ENCODE measurements around the gene ZNF146. TPM values are rescaled to one million over a fixed set of nuclear protein-coding genes. Genes with fewer than 3 reads are reported as not detected.
"Not testable (repeated sequence)": the region's sequence is repeated elsewhere in the genome, so short reads cannot be mapped to it uniquely, and the experiment has no call there.

Gene ZNF146
- total RNA-seq (10 to 100 TPM; 86.3 to 93.2 TPM), polyA plus RNA-seq (ENCODE audit: insufficient read length in 2 of 2) (10 to 100 TPM; 64.1 to 81.3 TPM)
- long read RNA-seq, donor 1, transcript ZNF146-201 (4 exons, 3,326 nt) = major isoform, 8 of 45 reads
- long read RNA-seq, donor 1, partial matches to known transcripts = 13 of 45 reads
- long read RNA-seq, donor 1, other reads (novel, unspliced or antisense) = 21 of 45 reads
- long read RNA-seq, donor 2, transcript ZNF146-201 (4 exons, 3,326 nt) = major isoform, 9 of 11 reads
- long read RNA-seq, donor 2, partial matches to known transcripts = 0 of 11 reads
- long read RNA-seq, donor 2, other reads (novel, unspliced or antisense) = 0 of 11 reads
- long read RNA-seq, donor 3, partial matches to known transcripts = 0 of 7 reads
- long read RNA-seq, donor 3, other reads (novel, unspliced or antisense) = 0 of 7 reads
- long read RNA-seq, donor 4, transcript ZNF146-201 (4 exons, 3,326 nt) = major isoform, 10 of 16 reads
- long read RNA-seq, donor 4, transcript ZNF146-202 (3 exons, 3,780 nt) = minor isoform, 5 of 16 reads
- long read RNA-seq, donor 4, partial matches to known transcripts = 0 of 16 reads
- long read RNA-seq, donor 4, other reads (novel, unspliced or antisense) = 0 of 16 reads

GRCh38 chr19:36214386-36215275 lies at the start of gene ZNF146, which contains the start of gene ZNF565:
ZNF146 (plus strand) TSS chr19:36215106; CDS start chr19:36236441, 21,335 bp downstream.
ZNF565 (minus strand) TSS chr19:36214665; CDS start chr19:36201985, 12,680 bp downstream.
- Histone ChIP-seq H3K27me3 (ENCODE audit: control insufficient read depth, insufficient read depth, low read length) (no peaks in the 10 kb centered on the region), H3K9me3 (ENCODE audit: control insufficient read depth, insufficient read depth, low read length) (no peaks in the 10 kb centered on the region), H3K4me1 (ENCODE audit: control insufficient read depth, insufficient read depth, low read length) (peaks cover 14% of the 10 kb centered on the region), H3K27ac (ENCODE audit: low read depth, low read length) (peak within 1 kb of the TSS; percentile 93), H3K36me3 (ENCODE audit: control insufficient read depth, insufficient read depth, low read length) (peaks cover 5% of the 10 kb centered on the region), H3K4me3 (ENCODE audit: low read depth, low read length) (peak within 1 kb of the TSS; percentile 93)
- under 1% methylated on average over 71 of the region's 73 CpGs for WGBS (ENCODE audit: insufficient coverage)
- peak; percentile 93 to 100 (median 98) for DNase-seq (ENCODE audit: low read depth in 4 of 6, low spot score in 6 of 6)

GRCh38 chr19:36169084-36169760 lies 45.7 kb upstream of the ZNF146 start:
- Histone ChIP-seq H3K9me3 (ENCODE audit: control insufficient read depth, insufficient read depth, low read length) (no peaks in the 10 kb centered on the region), H3K4me1 (ENCODE audit: control insufficient read depth, insufficient read depth, low read length) (peaks cover 4% of the 10 kb centered on the region), H3K27ac (ENCODE audit: low read depth, low read length) (no peak overlapping the region), H3K4me3 (ENCODE audit: low read depth, low read length) (no peak overlapping the region), H3K27me3 (ENCODE audit: control insufficient read depth, insufficient read depth, low read length) (no peaks in the 10 kb centered on the region), H3K36me3 (ENCODE audit: control insufficient read depth, insufficient read depth, low read length) (no peaks in the 10 kb centered on the region)
- 57% methylated on average over 6 of the region's 9 CpGs for WGBS (ENCODE audit: insufficient coverage)
- DNase-seq (ENCODE audit: low read depth in 4 of 6, low spot score in 6 of 6) = peak in 2 of 6 donors; percentile 18

GRCh38 chr19:36172852-36173251 lies 42.1 kb upstream of the ZNF146 start:
- Histone ChIP-seq H3K27me3 (ENCODE audit: control insufficient read depth, insufficient read depth, low read length) (no peaks in the 10 kb centered on the region), H3K36me3 (ENCODE audit: control insufficient read depth, insufficient read depth, low read length) (no peaks in the 10 kb centered on the region), H3K4me3 (ENCODE audit: low read depth, low read length) (no peak overlapping the region), H3K9me3 (ENCODE audit: control insufficient read depth, insufficient read depth, low read length) (no peaks in the 10 kb centered on the region), H3K27ac (ENCODE audit: low read depth, low read length) (no peak overlapping the region), H3K4me1 (ENCODE audit: control insufficient read depth, insufficient read depth, low read length) (peaks cover 4% of the 10 kb centered on the region)
- 87% methylated on average over 3 of the region's 5 CpGs for WGBS (ENCODE audit: insufficient coverage)
- no peak for DNase-seq (ENCODE audit: low read depth in 4 of 6, low spot score in 6 of 6)

- not testable (repeated sequence) for H3K4me3 ChIP-seq (ENCODE audit: low read depth, low read length); H3K27me3 ChIP-seq (ENCODE audit: control insufficient read depth, insufficient read depth, low read length); H3K9me3 ChIP-seq (ENCODE audit: control insufficient read depth, insufficient read depth, low read length); H3K4me1 ChIP-seq (ENCODE audit: control insufficient read depth, insufficient read depth, low read length); DNase-seq (ENCODE audit: low read depth in 4 of 6, low spot score in 6 of 6); H3K27ac ChIP-seq (ENCODE audit: low read depth, low read length); H3K36me3 ChIP-seq (ENCODE audit: control insufficient read depth, insufficient read depth, low read length)
- WGBS (ENCODE audit: insufficient coverage) = 80% methylated on average over 1 of the region's 8 CpGs
Observed at GRCh38 chr19:36173846-36174245, 41.1 kb upstream of the ZNF146 start.

DNA sequence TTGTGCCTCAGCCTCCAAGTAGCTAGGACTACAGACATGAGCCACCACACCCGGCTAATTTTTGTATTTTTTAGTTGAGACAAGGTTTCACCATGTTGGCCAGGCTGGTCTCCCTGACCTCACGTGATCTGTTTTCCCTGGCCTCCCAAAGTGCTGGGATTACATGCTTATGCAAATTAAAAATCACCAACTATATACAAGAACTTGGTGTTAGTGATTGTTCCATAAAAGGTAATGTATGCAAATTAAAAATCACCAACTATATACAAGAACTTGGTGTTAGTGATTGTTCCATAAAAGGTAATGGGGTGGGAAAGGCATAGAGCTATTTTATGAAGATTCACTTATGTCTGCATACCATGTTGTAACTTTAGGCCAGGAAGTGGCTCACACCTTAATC lies 35.8 kb upstream of the ZNF146 start:
- H3K9me3 ChIP-seq (ENCODE audit: control insufficient read depth, insufficient read depth, low read length); H3K4me3 ChIP-seq (ENCODE audit: low read depth, low read length); H3K27me3 ChIP-seq (ENCODE audit: control insufficient read depth, insufficient read depth, low read length); H3K4me1 ChIP-seq (ENCODE audit: control insufficient read depth, insufficient read depth, low read length); DNase-seq (ENCODE audit: low read depth in 4 of 6, low spot score in 6 of 6); H3K27ac ChIP-seq (ENCODE audit: low read depth, low read length): not testable (repeated sequence)
- WGBS (ENCODE audit: insufficient coverage) = no CpG with 5 or more reads among the region's 2 CpGs
- peaks cover 19% of the 10 kb centered on the region for H3K36me3 ChIP-seq (ENCODE audit: control insufficient read depth, insufficient read depth, low read length)

DNA sequence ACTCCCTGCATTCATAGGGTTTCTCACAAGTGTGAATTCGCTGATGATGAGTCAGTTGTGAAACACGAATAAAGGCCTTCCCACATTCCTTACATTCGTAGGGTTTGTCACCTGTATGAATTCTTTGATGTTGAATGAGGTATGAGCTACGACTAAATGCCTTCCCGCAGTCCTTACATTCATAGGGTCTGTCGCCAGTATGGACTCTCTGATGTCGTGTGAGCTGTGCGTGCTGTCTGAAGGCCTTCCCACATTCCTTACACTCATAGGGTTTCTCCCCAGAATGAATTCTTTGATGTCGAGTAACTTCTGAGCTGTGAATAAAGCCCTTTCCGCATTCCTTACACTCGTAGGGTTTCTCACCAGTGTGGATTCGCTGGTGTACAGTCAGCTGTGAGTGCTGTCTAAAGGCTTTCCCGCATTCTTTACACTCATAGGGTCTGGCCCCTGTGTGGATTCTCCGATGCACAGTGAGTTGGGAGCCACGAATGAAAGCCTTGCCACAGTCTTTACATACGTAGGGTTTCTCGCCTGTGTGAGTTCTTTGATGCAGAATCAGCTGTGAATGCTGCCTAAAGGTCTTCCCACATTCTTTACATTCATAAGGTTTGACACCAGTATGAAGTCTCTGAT lies 32.2 kb upstream of the ZNF146 start:
- Histone ChIP-seq H3K4me3 (ENCODE audit: low read depth, low read length) (no peak overlapping the region), H3K27ac (ENCODE audit: low read depth, low read length) (no peak overlapping the region), H3K36me3 (ENCODE audit: control insufficient read depth, insufficient read depth, low read length) (peaks cover 29% of the 10 kb centered on the region), H3K4me1 (ENCODE audit: control insufficient read depth, insufficient read depth, low read length) (no peaks in the 10 kb centered on the region), H3K27me3 (ENCODE audit: control insufficient read depth, insufficient read depth, low read length) (no peaks in the 10 kb centered on the region), H3K9me3 (ENCODE audit: control insufficient read depth, insufficient read depth, low read length) (no peaks in the 10 kb centered on the region)
- DNase-seq (ENCODE audit: low read depth in 4 of 6, low spot score in 6 of 6) = no peak
- WGBS (ENCODE audit: insufficient coverage) = 70% methylated on average over 2 of the region's 17 CpGs

DNA sequence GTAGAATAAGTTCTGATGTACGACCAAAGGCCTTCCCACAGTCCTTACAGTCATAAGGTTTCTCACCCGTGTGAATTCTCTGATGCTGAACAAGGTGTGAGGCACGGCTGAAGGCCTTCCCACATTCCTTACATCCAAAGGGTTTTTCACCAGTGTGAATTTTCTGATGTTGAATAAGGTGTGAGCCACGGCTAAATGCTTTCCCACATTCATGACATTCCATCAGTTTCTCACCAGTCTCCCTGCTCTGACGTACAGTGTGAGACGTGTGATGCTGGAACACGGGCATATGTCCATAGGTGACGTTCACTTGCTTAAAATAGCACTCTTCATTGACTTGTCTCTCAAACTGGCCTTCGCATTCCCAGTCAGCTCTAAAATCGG lies 31.7 kb upstream of the ZNF146 start:
- H3K36me3 ChIP-seq (ENCODE audit: control insufficient read depth, insufficient read depth, low read length) = peaks cover 33% of the 10 kb centered on the region
- WGBS (ENCODE audit: insufficient coverage) = 94% methylated on average over 4 of the region's 10 CpGs
- no peak overlapping the region for H3K27ac ChIP-seq (ENCODE audit: low read depth, low read length)
- no peak overlapping the region for H3K4me3 ChIP-seq (ENCODE audit: low read depth, low read length)
- DNase-seq (ENCODE audit: low read depth in 4 of 6, low spot score in 6 of 6) = no peak
- no peaks in the 10 kb centered on the region for H3K27me3 ChIP-seq (ENCODE audit: control insufficient read depth, insufficient read depth, low read length)
- no peaks in the 10 kb centered on the region for H3K4me1 ChIP-seq (ENCODE audit: control insufficient read depth, insufficient read depth, low read length)
- no peaks in the 10 kb centered on the region for H3K9me3 ChIP-seq (ENCODE audit: control insufficient read depth, insufficient read depth, low read length)

GRCh38 chr19:36186722-36187121 lies 28.2 kb upstream of the ZNF146 start:
- 92% methylated on average over 2 of the region's 5 CpGs for WGBS (ENCODE audit: insufficient coverage)
- H3K4me3 ChIP-seq (ENCODE audit: low read depth, low read length); H3K9me3 ChIP-seq (ENCODE audit: control insufficient read depth, insufficient read depth, low read length); H3K27me3 ChIP-seq (ENCODE audit: control insufficient read depth, insufficient read depth, low read length); H3K4me1 ChIP-seq (ENCODE audit: control insufficient read depth, insufficient read depth, low read length); DNase-seq (ENCODE audit: low read depth in 4 of 6, low spot score in 6 of 6); H3K27ac ChIP-seq (ENCODE audit: low read depth, low read length): not testable (repeated sequence)
- H3K36me3 ChIP-seq (ENCODE audit: control insufficient read depth, insufficient read depth, low read length) = peaks cover 31% of the 10 kb centered on the region

GRCh38 chr19:36196249-36196648 lies 18.7 kb upstream of the ZNF146 start:
- DNase-seq (ENCODE audit: low read depth in 4 of 6, low spot score in 6 of 6) = no peak
- Histone ChIP-seq H3K4me3 (ENCODE audit: low read depth, low read length) (no peak overlapping the region), H3K9me3 (ENCODE audit: control insufficient read depth, insufficient read depth, low read length) (no peaks in the 10 kb centered on the region), H3K36me3 (ENCODE audit: control insufficient read depth, insufficient read depth, low read length) (peaks cover 25% of the 10 kb centered on the region), H3K27me3 (ENCODE audit: control insufficient read depth, insufficient read depth, low read length) (no peaks in the 10 kb centered on the region), H3K27ac (ENCODE audit: low read depth, low read length) (no peak overlapping the region), H3K4me1 (ENCODE audit: control insufficient read depth, insufficient read depth, low read length) (no peaks in the 10 kb centered on the region)
- WGBS (ENCODE audit: insufficient coverage) = 100% methylated on average over 1 of the region's 2 CpGs

Measured in spinal cord (tissue), 10 donors.